GM19463 (cell line): ENCODE results near the gene HS1BP3.

Experiments
- ATAC-seq: cut with Tn5 transposase; IDR thresholded peaks from one replicate; pipeline ENCODE4 v1.9.1; 2021; ENCODE audit warnings: mild to moderate bottlenecking, moderate library complexity; ENCODE audit not compliant: unreplicated experiment

The HS1BP3 gene

DNA sequence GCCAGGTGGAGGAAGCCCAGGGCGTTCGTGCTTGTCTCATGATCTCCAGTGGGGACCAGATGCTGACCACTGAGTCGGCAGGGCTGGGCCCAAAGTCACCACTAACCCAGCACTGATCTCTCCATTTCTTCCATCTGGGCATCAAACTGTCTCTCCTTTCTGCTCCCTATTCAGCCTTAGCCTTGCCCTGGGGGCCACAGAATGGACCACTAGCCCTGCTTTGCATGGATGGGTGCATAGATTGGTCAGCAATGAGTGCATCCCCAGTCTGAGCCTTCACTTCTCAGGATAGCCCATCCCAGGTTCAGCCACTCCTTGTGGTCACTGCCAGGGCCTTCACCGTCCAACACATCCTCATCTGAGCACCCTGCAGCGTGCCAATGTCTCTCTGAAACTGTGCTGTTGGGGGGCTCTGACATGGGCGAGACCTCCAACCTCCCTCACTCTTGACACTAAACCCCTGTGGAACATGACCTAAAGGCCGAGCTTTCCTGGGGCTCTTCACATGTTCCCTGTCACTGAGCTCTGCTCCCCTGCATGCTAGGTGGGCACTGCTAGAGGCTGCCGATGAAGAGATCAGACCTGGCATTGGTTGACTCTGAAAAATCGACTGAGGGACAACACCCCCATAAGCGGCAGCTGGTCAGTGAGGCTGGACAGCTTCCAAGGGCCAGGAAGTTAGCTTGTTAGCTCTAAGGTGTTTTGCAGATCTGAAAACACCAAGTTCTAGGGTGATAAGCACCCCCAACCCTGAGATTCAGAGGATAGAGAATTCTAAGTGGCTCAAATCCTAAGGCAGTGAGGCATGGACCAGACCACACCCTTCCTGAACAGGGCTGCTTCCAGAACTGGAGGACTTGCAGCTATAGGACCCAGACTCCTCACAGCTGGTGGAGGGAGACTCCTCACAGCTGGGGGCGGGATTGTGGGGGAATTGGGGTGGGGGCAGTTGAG lies 61.7 kb downstream of the HS1BP3 start:
- ATAC-seq = no peak

DNA sequence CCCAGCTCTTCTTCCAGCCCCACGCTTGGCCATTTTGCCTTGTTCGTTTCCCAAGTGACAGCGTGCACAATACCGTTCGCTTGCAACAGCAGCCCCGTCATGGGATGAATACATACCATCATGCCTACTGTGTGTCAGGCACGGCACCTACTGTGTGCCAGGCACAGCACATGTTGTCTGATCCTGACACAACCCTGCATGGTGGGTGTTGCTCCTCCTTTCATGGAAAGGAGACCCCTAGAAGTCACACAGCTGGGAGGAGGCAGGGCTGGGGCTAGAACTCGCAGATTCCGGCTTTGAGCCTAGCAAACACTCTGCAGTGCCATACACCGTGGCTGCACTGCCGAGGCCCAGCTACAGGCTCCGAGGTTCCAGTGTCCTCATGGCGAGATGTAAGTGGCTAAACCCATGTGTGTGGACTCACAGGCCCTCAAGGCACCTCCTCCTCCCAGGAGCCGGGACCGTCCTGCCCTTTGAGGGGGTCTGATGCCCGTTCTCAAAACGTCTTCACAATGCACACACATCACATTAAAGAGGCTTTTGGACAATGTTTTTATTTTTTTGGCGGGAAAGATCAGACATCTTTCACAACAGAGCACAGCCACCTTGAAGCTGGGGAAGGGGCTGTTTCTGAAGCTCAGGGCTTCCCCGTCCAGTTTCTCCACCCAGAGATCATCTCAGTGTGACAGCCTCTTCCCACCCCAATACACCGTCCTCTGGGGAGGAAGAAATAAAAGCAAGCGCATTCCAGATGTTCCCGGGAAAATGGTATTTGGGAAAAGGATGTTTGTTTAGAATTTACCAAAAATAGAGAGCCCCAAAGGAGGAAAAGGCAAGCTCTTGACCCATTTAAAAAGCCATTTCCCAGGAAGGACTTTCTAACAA lies 64.9 kb downstream of the HS1BP3 start:
- ATAC-seq = no peak

DNA sequence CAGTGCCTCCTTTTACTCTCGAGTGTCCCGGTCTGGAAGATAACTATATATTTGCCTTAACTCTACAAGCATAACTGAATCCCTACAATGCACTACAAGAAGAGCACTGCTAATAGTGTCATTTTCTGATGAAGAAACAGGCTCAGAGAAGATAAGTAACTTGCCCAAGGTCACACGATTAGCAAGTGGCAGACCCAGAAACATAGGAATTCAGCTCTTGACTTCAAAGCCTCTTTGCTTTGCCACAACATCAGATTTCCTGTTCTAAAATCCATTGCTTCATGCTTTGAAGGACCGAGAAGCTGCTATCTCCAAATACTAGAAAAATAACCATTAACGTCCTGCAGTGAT lies 65.6 kb downstream of the HS1BP3 start:
- no peak for ATAC-seq

DNA sequence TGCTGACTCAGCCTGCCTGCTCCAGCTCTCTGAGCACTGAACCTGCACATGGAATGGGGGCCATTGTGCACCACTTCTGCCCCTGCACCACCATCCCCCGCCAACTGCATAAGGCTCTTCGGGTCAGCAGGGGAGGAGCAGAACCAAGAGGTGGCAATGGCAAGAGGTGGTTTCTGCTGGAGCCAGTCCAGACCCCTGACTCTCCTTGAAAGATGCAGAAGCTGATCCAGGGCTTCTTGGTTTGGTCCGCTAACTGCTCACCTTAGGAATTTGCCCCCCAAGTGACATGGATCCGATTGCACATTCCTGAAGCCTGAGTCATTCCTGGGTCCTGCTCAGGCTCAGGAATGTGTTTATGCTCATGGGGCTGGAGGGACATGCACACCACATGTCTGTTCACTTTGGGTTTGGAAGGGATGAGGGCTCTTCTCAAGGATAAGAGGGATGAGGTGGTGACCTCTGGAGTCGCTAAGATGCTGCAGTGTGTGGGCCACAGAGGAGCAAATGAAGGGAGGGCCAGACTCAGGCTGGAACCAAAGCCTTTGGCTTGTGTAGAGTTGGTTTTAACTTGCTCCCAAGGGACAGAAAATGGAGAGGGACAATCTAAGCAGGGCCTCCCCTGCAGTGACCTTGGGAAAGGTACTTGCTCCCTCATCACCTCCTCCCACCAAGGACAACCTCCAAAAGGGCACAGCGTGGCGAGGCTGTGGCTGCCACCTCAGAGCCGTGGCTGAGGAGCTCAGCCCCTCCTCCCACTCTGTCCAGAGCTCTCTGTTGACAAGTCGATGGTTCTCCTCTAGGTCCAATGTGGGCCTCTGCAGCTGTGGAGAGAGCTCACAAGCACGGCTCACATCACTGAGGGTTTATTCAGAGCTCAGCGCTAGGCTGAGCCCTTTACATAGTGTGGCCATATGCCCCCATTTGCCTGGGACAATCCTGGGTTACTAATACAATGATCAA lies 66.2 kb downstream of the HS1BP3 start:
- no peak for ATAC-seq

DNA sequence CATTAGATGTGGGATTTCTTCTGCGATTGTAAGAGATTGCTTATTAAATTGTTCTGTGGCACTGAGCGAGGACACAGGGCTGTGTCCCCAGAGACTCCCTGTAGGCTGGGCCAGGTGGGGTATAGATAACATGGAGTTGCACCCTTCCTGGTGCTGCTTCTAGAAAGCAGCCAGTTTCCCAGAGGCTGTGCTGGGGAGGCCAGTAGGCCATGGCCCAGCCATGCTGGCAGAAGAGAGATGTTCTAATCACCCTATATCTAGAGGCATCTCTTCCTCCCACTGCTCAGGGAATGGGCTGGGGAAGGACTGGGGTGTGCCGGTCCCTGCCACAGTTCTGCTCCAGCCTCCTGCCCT lies 66.9 kb downstream of the HS1BP3 start:
- ATAC-seq = no peak

DNA sequence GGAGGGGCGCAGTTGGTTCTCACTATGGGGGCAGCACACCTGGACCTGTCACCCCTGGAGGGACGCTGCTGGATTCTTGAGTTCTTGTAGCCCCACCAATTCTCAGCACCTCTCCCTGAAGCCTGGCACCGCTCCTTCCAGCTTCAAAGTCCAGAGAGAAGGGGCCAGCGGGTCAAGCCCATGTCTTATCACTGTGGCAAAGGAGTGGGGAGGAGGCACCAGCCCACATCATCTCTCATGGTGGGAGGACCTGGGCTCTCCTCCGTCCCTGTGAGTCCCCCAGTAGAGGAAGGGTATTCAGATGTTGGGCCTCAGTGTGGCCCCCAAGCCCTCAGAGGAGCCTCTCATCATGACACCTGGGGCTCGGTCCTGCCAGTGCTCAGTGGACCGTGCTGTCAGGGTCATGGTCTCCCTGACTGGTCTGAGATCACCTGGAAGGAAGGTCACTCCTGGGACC lies 67.4 kb downstream of the HS1BP3 start:
- no peak for ATAC-seq

DNA sequence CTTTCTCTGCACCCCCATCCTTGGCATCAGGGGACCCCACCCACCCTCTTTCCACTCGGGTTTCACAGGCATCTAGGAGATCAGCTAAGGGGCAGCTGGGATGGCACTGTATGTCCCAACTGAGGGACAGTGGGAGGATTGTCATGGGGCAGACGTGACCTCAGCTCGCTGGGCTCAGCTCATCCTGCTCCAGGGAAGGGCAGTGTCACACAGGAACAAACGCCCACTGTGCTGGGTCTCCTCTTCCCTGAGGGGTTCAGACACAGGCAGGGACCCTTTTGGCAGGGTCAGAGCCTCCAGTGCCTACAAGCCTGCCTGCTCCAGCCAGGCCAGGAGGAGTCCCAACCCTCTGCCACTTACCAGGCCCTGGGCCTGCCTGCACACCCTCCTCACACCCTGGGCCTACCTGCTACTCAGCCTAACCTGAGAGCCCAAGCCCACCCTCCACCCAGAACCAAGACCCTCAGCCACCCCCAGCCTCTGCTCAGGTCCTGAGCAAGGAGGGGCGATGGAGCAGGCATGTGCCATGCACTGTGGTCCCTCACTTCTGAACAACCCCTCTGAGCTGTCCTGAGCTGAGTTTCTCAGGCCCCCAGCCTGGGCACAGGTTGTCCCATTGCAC lies 68.2 kb downstream of the HS1BP3 start:
- no peak for ATAC-seq

DNA sequence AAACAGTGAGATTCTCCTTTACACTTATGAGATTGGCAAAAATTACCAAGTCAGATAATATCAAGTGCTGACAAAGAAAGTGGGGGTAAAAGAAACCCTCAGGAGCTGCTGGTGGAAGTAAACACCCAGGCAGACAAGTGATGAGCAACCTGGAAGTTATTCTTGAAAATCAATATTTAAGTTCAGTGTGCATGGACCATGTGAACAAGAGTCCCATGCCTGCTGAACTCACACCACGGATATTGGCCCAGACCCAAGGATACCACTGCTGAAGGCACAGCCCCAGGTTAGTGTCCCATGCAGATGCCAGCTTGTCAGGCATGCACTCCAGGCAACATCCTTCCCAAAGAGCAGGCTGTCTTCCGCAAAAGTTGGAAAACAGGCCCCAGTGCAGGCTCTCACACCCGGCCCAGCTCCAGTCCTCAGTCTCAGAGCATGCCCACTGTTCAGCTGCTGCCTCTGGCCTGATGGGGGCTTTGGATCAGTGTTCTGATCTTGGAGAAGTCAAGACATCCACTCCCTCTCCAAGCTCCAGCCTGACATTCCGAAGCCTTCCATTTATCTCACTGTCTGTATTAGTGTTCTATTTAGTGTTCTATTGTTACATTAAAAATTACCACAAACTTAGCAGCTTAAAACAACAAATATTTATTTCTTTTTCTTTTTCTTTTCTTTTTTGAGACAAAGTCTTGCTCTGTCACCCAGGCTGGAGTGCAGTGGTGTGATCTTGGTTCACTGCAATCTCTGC lies 70.0 kb downstream of the HS1BP3 start:
- no peak for ATAC-seq

DNA sequence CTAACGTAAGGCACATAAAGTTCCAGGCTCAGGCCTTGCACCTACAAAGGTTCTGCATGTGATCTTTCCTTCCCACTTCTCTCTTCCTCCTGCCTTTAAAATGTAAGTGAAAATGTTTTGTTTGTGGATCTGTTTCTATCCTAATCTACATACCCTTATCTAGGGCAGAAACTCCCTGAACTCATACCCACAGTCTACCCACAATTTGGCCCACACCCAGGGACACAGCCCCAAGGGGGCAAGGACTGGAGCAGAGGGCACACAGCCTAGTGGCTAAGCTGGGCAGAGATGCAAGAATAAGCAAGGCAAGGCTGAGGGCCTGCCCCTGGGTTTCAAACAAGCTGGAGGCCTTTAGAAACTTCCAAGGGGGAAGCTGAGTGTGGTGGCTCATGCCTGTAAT lies 71.0 kb downstream of the HS1BP3 start:
- peak; percentile 2 for ATAC-seq

DNA sequence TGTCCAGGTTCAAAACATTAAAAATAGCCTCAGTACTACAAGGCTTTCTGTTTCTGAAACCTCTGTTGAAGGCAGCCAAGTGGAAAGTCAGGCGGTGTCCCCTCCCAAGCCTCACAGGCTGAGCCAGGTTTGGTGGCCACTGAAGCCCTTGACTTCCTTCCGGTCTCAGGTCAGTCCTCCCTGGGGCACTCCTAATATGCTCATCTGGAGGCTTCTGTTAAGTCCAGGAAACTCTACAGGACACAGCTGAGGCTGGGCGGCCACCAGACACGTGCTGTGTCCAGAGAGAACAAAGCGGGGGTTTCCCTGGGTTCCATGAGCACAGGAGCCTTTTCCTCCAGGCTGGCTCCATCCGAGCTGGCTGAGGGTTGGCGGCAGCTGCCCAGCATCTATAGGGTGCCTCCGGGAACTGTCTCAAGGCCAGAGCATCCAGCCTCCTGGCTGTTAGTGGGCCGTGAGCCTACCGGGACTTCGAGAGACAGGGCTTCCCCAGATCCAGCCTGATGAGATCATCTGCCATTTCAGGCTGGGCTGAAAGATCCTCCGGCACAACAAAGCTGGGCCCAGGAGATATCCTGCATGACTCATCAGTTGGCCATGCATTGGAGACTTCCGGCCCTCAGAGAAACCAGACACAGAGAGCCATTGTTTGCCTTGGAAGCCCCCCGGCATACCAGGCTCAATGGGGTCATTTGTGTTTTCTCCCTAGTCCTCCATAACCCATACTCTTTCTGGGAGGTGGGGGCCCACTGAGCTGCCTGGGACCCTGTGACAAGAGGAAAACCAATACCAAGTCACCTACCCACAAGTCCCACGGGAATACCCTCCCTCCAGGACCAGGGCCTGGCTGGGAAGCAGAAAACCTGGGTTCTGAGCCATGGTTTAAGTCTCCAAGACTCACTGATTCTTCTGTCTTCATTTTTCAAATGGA lies 71.7 kb downstream of the HS1BP3 start:
- peak; percentile 66 for ATAC-seq

DNA sequence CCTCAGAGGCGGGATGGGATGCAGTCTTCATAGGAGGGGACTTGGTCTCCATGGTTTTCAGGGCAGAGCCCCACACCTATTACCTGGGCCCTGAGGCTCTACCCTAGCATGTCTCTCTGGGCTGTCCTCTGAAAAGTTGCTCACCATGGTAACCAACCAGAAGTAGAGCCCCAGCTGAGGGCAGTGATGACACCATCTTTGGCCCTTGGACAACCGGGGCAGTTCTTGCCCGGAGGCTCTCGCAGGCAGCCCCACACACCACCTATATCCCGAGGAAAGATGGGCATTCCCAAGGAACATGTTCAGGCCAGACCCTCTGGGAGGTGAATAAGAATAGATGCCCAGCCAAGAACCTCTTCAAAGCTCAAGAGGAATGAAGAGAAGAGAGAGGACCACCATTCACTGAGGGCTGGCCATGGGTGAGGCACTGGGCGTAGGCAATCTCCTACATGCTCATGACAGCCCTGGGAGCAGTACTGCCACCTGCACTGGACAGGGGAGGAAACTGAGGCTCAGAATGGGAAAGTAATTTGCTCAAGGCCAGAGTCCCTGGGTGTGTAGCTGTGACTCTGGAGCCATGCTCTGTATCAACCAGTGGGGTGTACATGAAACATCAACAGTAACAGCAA lies 72.5 kb downstream of the HS1BP3 start:
- ATAC-seq = no peak

DNA sequence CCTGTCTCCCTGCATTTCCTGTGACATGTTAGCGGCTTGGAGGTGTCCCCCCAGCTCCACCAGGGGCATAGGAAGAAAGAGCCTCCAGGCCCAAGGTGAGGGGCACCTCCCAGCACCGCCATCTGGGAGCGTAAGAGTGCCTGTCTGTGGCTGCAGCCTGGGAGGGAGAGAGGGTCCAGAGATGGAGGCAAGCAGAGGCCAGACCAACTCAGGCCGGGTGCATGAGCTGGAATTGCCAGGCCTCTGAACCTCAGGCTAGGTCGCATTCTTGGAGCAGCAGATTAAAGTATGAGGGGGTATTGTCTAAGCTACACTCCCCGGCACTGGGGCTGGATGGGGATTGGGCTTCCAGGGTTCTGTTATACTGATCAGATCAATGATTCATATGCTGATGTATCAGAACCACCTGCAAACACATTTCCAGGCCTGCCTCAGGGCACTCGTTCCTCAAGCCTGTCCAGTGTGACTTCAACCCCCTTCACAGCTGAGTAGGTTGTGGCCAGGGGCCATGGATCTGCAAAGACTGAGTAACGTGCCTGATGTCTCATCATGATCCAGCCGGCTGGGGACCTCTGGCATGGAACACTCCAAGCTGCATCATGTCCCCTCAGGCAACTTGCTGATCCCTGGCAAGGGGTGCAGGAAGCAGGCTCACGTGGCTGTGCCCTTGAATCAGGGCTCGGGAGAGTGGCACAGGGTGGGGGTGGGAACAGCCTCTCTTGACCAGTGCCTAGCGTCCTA lies 73.2 kb downstream of the HS1BP3 start:
- no peak for ATAC-seq

DNA sequence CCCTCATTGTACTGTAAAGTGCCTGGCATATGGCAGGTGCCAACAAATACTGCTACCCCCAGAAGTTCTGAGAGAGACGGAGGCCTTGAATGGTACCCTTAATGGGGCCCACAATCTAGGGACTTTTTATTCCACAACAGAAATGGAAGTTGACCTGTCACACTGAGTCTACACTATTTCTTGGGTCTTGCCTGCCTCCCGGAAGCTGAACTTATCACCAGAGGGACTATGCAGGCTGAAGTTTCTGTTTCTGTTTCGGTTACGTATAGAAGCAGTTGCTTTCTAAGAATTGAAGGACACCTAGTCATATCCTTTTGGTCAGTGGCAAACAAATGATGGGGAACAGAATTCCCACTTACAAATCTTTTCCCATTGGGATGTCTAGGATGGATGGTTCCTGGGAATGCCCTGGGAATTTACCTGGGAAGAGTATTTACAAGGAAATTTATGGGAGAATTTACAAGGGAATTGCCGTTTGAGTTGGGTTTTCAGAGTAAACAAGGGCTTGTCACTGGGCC lies 74.2 kb downstream of the HS1BP3 start:
- peak; percentile 53 for ATAC-seq

DNA sequence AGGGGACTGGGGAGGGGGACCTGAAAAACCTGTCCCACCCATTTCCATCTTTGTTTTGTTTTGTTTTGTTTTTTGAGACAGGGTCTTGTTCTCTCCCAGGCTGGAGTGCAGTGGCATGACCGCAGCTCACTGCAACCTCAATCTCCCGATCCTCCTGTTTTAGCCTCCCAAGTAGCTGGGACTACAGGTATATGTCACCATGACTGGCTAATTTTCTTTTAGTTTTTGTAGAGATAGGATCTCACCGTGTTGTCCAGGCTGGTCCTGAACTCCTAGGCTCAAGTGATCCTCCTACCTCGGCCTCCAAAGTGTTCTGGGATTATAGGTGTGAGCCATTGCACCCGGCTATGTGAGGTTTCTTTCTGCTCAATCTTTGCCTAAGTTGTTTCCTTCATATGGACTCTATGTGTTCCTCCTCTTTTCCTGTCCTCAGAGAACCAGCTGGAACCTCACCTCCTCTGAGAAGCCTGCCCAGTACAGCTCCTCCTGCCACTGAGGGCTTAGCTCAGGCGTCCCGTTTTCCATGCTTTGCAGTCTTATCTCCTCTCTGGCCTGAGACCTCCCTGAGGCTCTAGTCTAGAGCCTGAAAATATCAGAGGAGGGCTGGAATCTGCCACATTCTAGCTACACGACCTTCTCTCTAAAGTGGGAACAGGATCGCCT lies 74.8 kb downstream of the HS1BP3 start:
- no peak for ATAC-seq

DNA sequence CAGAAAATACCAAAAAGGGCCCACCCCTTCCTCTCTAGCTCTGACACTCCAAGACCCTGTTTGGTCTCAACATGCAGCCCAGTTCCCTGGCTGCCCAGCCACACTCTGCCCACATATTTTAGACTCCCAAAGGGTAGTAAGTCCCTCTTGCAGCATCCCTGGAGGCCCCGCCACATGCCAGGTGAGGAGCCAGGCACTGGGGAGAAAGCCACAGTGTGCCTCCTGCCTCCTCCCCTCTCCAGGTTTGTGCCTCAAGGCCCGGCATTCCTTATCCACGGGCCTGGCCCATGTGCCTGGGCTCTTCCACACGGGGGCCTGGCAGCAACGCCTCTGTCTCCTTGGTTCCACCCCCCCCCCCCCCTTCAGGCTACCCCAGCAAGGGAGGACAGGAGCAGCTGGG lies 75.5 kb downstream of the HS1BP3 start:
- ATAC-seq = no peak

DNA sequence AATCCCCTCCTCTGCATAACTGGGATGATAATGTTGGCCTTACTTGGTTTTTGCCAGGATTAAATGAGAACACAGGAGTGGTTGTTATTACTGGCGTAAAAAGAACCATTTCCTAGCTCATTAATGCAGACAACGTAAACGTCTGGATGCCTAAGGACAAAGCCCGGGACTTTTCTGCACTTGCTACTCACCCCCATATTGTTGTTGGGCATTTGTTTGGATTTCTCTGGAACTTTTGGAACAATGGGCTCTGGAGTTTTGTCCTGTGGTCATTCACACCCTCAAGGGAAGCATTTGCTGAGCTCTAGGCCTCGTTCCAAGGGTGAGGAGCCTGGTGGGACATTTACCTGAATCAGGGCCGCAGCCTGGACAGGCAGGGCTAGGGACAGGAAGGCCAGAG lies 76.0 kb downstream of the HS1BP3 start:
- ATAC-seq = no peak
